ENCODE data around the gene HOOK1. TPM values are rescaled to one million over a fixed set of nuclear protein-coding genes. Genes with fewer than 3 reads are reported as not detected.

Gene HOOK1
- total RNA-seq (9.3 TPM), polyA plus RNA-seq (1 to 10 TPM; 2.3 to 8.1 (median 6.4) TPM)

- H3K9me3 ChIP-seq (ENCODE audit: control insufficient read depth in 2 of 2, low read length in 2 of 2) = no peaks in the 10 kb centered on the region
- Mint-ChIP-seq H3K27ac (peak within 1 kb of the TSS; percentile 43 to 90 (median 63)), H3K36me3 (no peaks in the 10 kb centered on the region), H3K9me3 (peaks cover 0 to 3% (median 0%) of the 10 kb centered on the region in 7 donors), H3K4me3 (peak within 1 kb of the TSS in 3 of 4 donors; percentile 58 to 92 (median 89)), H3K4me1 (peaks cover 0 to 7% (median 3%) of the 10 kb centered on the region in 4 donors), H3K27me3 (peaks cover 18% of the 10 kb centered on the region)
- DNase-seq (peak in 1 of 3 donors; percentile 1), ATAC-seq (ENCODE audit: low read depth in 2 of 2) (no peak)
- no peaks in the 10 kb centered on the region for H3K36me3 ChIP-seq (ENCODE audit: control insufficient read depth, insufficient read depth, low read length)
- H3K4me3 ChIP-seq (ENCODE audit: low read depth, low read length) = no peak within 1 kb of the TSS
- H3K27ac ChIP-seq (ENCODE audit: insufficient read depth, low read length, poor library complexity, severe bottlenecking) = peak within 1 kb of the TSS; percentile 61
- peaks cover 2% of the 10 kb centered on the region for H3K4me1 ChIP-seq (ENCODE audit: control insufficient read depth, insufficient read depth, low read length, poor library complexity, severe bottlenecking)
- peaks cover 4% of the 10 kb centered on the region for H3K27me3 ChIP-seq (ENCODE audit: control insufficient read depth, insufficient read depth, low read length)
These were observed at the start of gene HOOK1 for GRCh38 chr1:59814901-59815825. TSS of gene HOOK1 (plus strand) at chr1:59814949. CDS start at chr1:59815118, 169 bp downstream.

- H3K27ac Mint-ChIP-seq = no peak overlapping the region
- H3K27me3 Mint-ChIP-seq = peaks cover 5% of the 10 kb centered on the region
- no peak overlapping the region for H3K4me3 Mint-ChIP-seq
- no peaks in the 10 kb centered on the region for H3K36me3 Mint-ChIP-seq
- no peak for ATAC-seq (ENCODE audit: low read depth in 2 of 2)
- Histone ChIP-seq H3K36me3 (ENCODE audit: control insufficient read depth, insufficient read depth, low read length) (no peaks in the 10 kb centered on the region), H3K9me3 (ENCODE audit: control insufficient read depth in 2 of 2, low read length in 2 of 2) (no peaks in the 10 kb centered on the region), H3K4me1 (ENCODE audit: control insufficient read depth, insufficient read depth, low read length, poor library complexity, severe bottlenecking) (no peaks in the 10 kb centered on the region), H3K4me3 (ENCODE audit: low read depth, low read length) (no peak overlapping the region), H3K27me3 (ENCODE audit: control insufficient read depth, insufficient read depth, low read length) (no peaks in the 10 kb centered on the region), H3K27ac (ENCODE audit: insufficient read depth, low read length, poor library complexity, severe bottlenecking) (no peak overlapping the region)
- no peak for DNase-seq
- H3K4me1 Mint-ChIP-seq = no peaks in the 10 kb centered on the region
- H3K9me3 Mint-ChIP-seq = no peaks in the 10 kb centered on the region
These were observed 49.6 kb upstream of the HOOK1 start for GRCh38 chr1:59765011-59765730.

- Histone ChIP-seq H3K9me3 (ENCODE audit: control insufficient read depth in 2 of 2, low read length in 2 of 2) (no peaks in the 10 kb centered on the region), H3K36me3 (ENCODE audit: control insufficient read depth, insufficient read depth, low read length) (no peaks in the 10 kb centered on the region), H3K27ac (ENCODE audit: insufficient read depth, low read length, poor library complexity, severe bottlenecking) (no peak overlapping the region), H3K27me3 (ENCODE audit: control insufficient read depth, insufficient read depth, low read length) (no peaks in the 10 kb centered on the region), H3K4me1 (ENCODE audit: control insufficient read depth, insufficient read depth, low read length, poor library complexity, severe bottlenecking) (no peaks in the 10 kb centered on the region), H3K4me3 (ENCODE audit: low read depth, low read length) (no peak overlapping the region)
- Mint-ChIP-seq H3K4me1 (no peaks in the 10 kb centered on the region), H3K27me3 (peaks cover 9% of the 10 kb centered on the region), H3K9me3 (no peaks in the 10 kb centered on the region), H3K27ac (no peak overlapping the region), H3K4me3 (no peak overlapping the region), H3K36me3 (no peaks in the 10 kb centered on the region)
- DNase-seq (no peak), ATAC-seq (ENCODE audit: low read depth in 2 of 2) (no peak)
These were observed 48.4 kb upstream of the HOOK1 start for GRCh38 chr1:59766227-59766855.

GRCh38 chr1:59767119-59767518, 47.6 kb upstream of the HOOK1 start:
- Histone ChIP-seq H3K27me3 (ENCODE audit: control insufficient read depth, insufficient read depth, low read length) (no peaks in the 10 kb centered on the region), H3K4me3 (ENCODE audit: low read depth, low read length) (no peak overlapping the region), H3K4me1 (ENCODE audit: control insufficient read depth, insufficient read depth, low read length, poor library complexity, severe bottlenecking) (no peaks in the 10 kb centered on the region), H3K9me3 (ENCODE audit: control insufficient read depth in 2 of 2, low read length in 2 of 2) (no peaks in the 10 kb centered on the region), H3K27ac (ENCODE audit: insufficient read depth, low read length, poor library complexity, severe bottlenecking) (no peak overlapping the region), H3K36me3 (ENCODE audit: control insufficient read depth, insufficient read depth, low read length) (no peaks in the 10 kb centered on the region)
- no peak overlapping the region for H3K27ac Mint-ChIP-seq
- no peaks in the 10 kb centered on the region for H3K9me3 Mint-ChIP-seq
- DNase-seq (no peak), ATAC-seq (ENCODE audit: low read depth in 2 of 2) (no peak)
- no peak overlapping the region for H3K4me3 Mint-ChIP-seq
- no peaks in the 10 kb centered on the region for H3K4me1 Mint-ChIP-seq
- H3K27me3 Mint-ChIP-seq = peaks cover 9% of the 10 kb centered on the region
- H3K36me3 Mint-ChIP-seq = no peaks in the 10 kb centered on the region

GRCh38 chr1:59768792-59769735, 45.7 kb upstream of the HOOK1 start:
- Histone ChIP-seq H3K9me3 (ENCODE audit: control insufficient read depth in 2 of 2, low read length in 2 of 2) (no peaks in the 10 kb centered on the region), H3K27ac (ENCODE audit: insufficient read depth, low read length, poor library complexity, severe bottlenecking) (no peak overlapping the region), H3K36me3 (ENCODE audit: control insufficient read depth, insufficient read depth, low read length) (no peaks in the 10 kb centered on the region), H3K27me3 (ENCODE audit: control insufficient read depth, insufficient read depth, low read length) (no peaks in the 10 kb centered on the region), H3K4me3 (ENCODE audit: low read depth, low read length) (no peak overlapping the region), H3K4me1 (ENCODE audit: control insufficient read depth, insufficient read depth, low read length, poor library complexity, severe bottlenecking) (no peaks in the 10 kb centered on the region)
- no peak overlapping the region for H3K4me3 Mint-ChIP-seq
- H3K36me3 Mint-ChIP-seq = no peaks in the 10 kb centered on the region
- no peaks in the 10 kb centered on the region for H3K9me3 Mint-ChIP-seq
- ATAC-seq (ENCODE audit: low read depth in 2 of 2) (no peak), DNase-seq (no peak)
- H3K27me3 Mint-ChIP-seq = peaks cover 9% of the 10 kb centered on the region
- H3K4me1 Mint-ChIP-seq = no peaks in the 10 kb centered on the region
- H3K27ac Mint-ChIP-seq = no peak overlapping the region

- Histone ChIP-seq H3K36me3 (ENCODE audit: control insufficient read depth, insufficient read depth, low read length) (no peaks in the 10 kb centered on the region), H3K27me3 (ENCODE audit: control insufficient read depth, insufficient read depth, low read length) (peaks cover 1% of the 10 kb centered on the region), H3K4me1 (ENCODE audit: control insufficient read depth, insufficient read depth, low read length, poor library complexity, severe bottlenecking) (no peaks in the 10 kb centered on the region), H3K9me3 (ENCODE audit: control insufficient read depth in 2 of 2, low read length in 2 of 2) (no peaks in the 10 kb centered on the region), H3K4me3 (ENCODE audit: low read depth, low read length) (no peak overlapping the region), H3K27ac (ENCODE audit: insufficient read depth, low read length, poor library complexity, severe bottlenecking) (no peak overlapping the region)
- DNase-seq (no peak), ATAC-seq (ENCODE audit: low read depth in 2 of 2) (no peak)
- no peaks in the 10 kb centered on the region for H3K4me1 Mint-ChIP-seq
- H3K36me3 Mint-ChIP-seq = no peaks in the 10 kb centered on the region
- H3K27ac Mint-ChIP-seq = no peak overlapping the region
- H3K9me3 Mint-ChIP-seq = no peaks in the 10 kb centered on the region
- H3K27me3 Mint-ChIP-seq = peaks cover 9% of the 10 kb centered on the region
- no peak overlapping the region for H3K4me3 Mint-ChIP-seq
These were observed 45.0 kb upstream of the HOOK1 start for GRCh38 chr1:59769736-59770095.

- no peak for DNase-seq
These were observed 43.4 kb upstream of the HOOK1 start for GRCh38 chr1:59771361-59771760.

More at GRCh38 chr1:59771361-59771760, 43.4 kb upstream of the HOOK1 start:
- no peaks in the 10 kb centered on the region for H3K36me3 ChIP-seq (ENCODE audit: control insufficient read depth, insufficient read depth, low read length)
- Mint-ChIP-seq H3K27me3 (peaks cover 9% of the 10 kb centered on the region), H3K27ac (no peak overlapping the region), H3K9me3 (no peaks in the 10 kb centered on the region), H3K4me1 (no peaks in the 10 kb centered on the region), H3K36me3 (no peaks in the 10 kb centered on the region), H3K4me3 (no peak overlapping the region)
- peaks cover 3% of the 10 kb centered on the region for H3K27me3 ChIP-seq (ENCODE audit: control insufficient read depth, insufficient read depth, low read length)
- H3K4me1 ChIP-seq (ENCODE audit: control insufficient read depth, insufficient read depth, low read length, poor library complexity, severe bottlenecking) = no peaks in the 10 kb centered on the region
- no peak overlapping the region for H3K27ac ChIP-seq (ENCODE audit: insufficient read depth, low read length, poor library complexity, severe bottlenecking)
- ATAC-seq (ENCODE audit: low read depth in 2 of 2) = no peak
- H3K4me3 ChIP-seq (ENCODE audit: low read depth, low read length) = no peak overlapping the region
- no peaks in the 10 kb centered on the region for H3K9me3 ChIP-seq (ENCODE audit: control insufficient read depth in 2 of 2, low read length in 2 of 2)

Data from CD4-positive, CD25-positive, alpha-beta regulatory T cell (primary cell).